CD4-positive, alpha-beta T cell treated with Interleukin-10 for 1 hour (primary cell): ENCODE measurements around the gene RBPJL.

Experiments
- DNase-seq: peaks from one replicate; pipeline ENCODE4 v3.0.0-alpha.2; 2020

Gene RBPJL

GRCh38 chr20:45318386-45318939 lies 11.8 kb downstream of the RBPJL start:
- no peak for DNase-seq

GRCh38 chr20:45318948-45319347 lies 12.3 kb downstream of the RBPJL start:
- DNase-seq: no peak

GRCh38 chr20:45320948-45321595 lies 14.4 kb downstream of the RBPJL start:
- DNase-seq: peak; percentile 33

- DNase-seq: peak; percentile 14
These were observed 16.3 kb downstream of the RBPJL start for GRCh38 chr20:45322952-45323383.

- no peak for DNase-seq
These were observed 17.1 kb downstream of the RBPJL start for GRCh38 chr20:45323731-45324130.

- no peak for DNase-seq
These were observed 18.7 kb downstream of the RBPJL start for GRCh38 chr20:45325371-45325770.

GRCh38 chr20:45328451-45328850 lies 21.8 kb downstream of the RBPJL start:
- no peak for DNase-seq

- DNase-seq: no peak
These were observed 23.1 kb downstream of the RBPJL start for GRCh38 chr20:45329497-45330319.

- no peak for DNase-seq
These were observed 23.8 kb downstream of the RBPJL start for GRCh38 chr20:45330476-45330875.

- no peak for DNase-seq
These were observed 30.1 kb downstream of the RBPJL start for GRCh38 chr20:45336530-45337366.

GRCh38 chr20:45337367-45338120 lies 30.9 kb downstream of the RBPJL start:
- no peak for DNase-seq

- DNase-seq: no peak
These were observed 31.7 kb downstream of the RBPJL start for GRCh38 chr20:45338121-45339030.

GRCh38 chr20:45339084-45339483 lies 32.4 kb downstream of the RBPJL start:
- DNase-seq: no peak

GRCh38 chr20:45339799-45340198 lies 33.2 kb downstream of the RBPJL start:
- DNase-seq: no peak

GRCh38 chr20:45340236-45340847 lies 33.7 kb downstream of the RBPJL start:
- DNase-seq: no peak

GRCh38 chr20:45340951-45341350 lies 34.3 kb downstream of the RBPJL start:
- DNase-seq: no peak

- no peak for DNase-seq
These were observed 34.9 kb downstream of the RBPJL start for GRCh38 chr20:45341579-45341938.

- DNase-seq: no peak
These were observed 35.6 kb downstream of the RBPJL start for GRCh38 chr20:45341939-45342854.

- DNase-seq: no peak
These were observed 36.4 kb downstream of the RBPJL start for GRCh38 chr20:45342855-45343531.
